Stomach (tissue), 4 donors: ENCODE measurements around the gene TAS2R41.

Experiments used
- EP300 ChIP-seq: sonication (generic); formaldehyde crosslinking; IDR thresholded peaks from one replicate; pipeline ENCODE4 v1.6.1; 2017; ENCODE audit warnings: antibody characterized with exemption
- POLR2A ChIP-seq, 4 donors: fragments of 450-650 bp; IDR thresholded peaks; one replicate each; pipeline ENCODE4 v1.6.1; 2016; ENCODE audit warnings: antibody characterized with exemption in 4 of 4, control low read depth in 2 of 4, mild to moderate bottlenecking in 1 of 4, moderate library complexity in 1 of 4
- POLR2AphosphoS5 ChIP-seq, 3 donors: sonication (generic); formaldehyde crosslinking; IDR thresholded peaks; one replicate each; pipeline ENCODE4 v1.6.1; 2016; ENCODE audit warnings: antibody characterized with exemption in 3 of 3

DNA sequence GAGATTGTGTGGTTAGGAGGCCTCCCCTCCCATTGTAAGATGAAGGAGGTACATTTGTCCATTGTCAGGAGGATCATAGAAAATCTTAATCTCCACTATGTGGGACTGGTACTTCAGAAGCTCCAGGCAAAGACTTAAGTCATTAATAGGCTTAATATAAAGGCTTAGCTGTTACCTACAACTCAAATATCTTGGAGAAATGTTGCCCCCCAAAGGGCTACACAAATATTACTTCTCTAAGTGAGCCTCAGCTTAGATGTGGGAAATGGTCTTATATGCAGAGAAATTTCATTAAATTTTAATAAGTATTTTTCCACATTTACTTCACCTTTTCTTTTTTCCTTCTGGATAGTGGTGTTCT is 27.2 kb downstream of the TAS2R41 start:
- no peak for TF ChIP-seq POLR2A (IDR thresholded peaks at IDR 0.05)
- TF ChIP-seq EP300 = no peak
- TF ChIP-seq POLR2AphosphoS5 (IDR thresholded peaks at IDR 0.05) = no peak
